ENCODE measurements around the gene TNFSF15.
"Not testable (repeated sequence)": the region's sequence is repeated elsewhere in the genome, so short reads cannot be mapped to it uniquely, and the experiment has no call there.

TNFSF15 gene

GRCh38 chr9:114742947-114743346, 62.9 kb downstream of the TNFSF15 start:
- no peak overlapping the region for H3K27ac ChIP-seq (ENCODE audit: low read length)
- H3K27me3 ChIP-seq (ENCODE audit: low read depth, low read length), result peaks cover 25% of the 10 kb centered on the region
- peaks cover 18% of the 10 kb centered on the region for H3K4me1 ChIP-seq (ENCODE audit: low read length)
- H3K36me3 ChIP-seq (replicated peaks; ENCODE audit: low read depth, low read length), result no peaks in the 10 kb centered on the region
- no peak overlapping the region for H3K4me2 ChIP-seq (ENCODE audit: low read length)
- H3K4me3 ChIP-seq (ENCODE audit: low read length), result no peak overlapping the region
- no peaks in the 10 kb centered on the region for H3K79me2 ChIP-seq (ENCODE audit: low read length)
- H3K9ac ChIP-seq (ENCODE audit: low read length), result no peak overlapping the region
- H3K9me3 ChIP-seq (ENCODE audit: insufficient read depth, low read length), result no peaks in the 10 kb centered on the region
- no peaks in the 10 kb centered on the region for H4K20me1 ChIP-seq (ENCODE audit: insufficient read depth, low read length)
- no peak overlapping the region for H2AFZ ChIP-seq (ENCODE audit: low read depth, low read length)
- TF ChIP-seq CTCF (IDR thresholded peaks at IDR 0.05; ENCODE audit: low read depth, low read length) (no peak), EZH2phosphoT487 (IDR thresholded peaks at IDR 0.05; ENCODE audit: low read depth) (no peak)

GRCh38 chr9:114741521-114741920, 64.3 kb downstream of the TNFSF15 start:
- Histone ChIP-seq H3K27me3 (ENCODE audit: low read depth, low read length) (peaks cover 36% of the 10 kb centered on the region), H3K4me1 (ENCODE audit: low read length) (peaks cover 18% of the 10 kb centered on the region)
- H3K4me2 ChIP-seq (ENCODE audit: low read length); H4K20me1 ChIP-seq (ENCODE audit: insufficient read depth, low read length); H3K36me3 ChIP-seq (replicated peaks; ENCODE audit: low read depth, low read length); H2AFZ ChIP-seq (ENCODE audit: low read depth, low read length); H3K9me3 ChIP-seq (ENCODE audit: insufficient read depth, low read length); H3K27ac ChIP-seq (ENCODE audit: low read length); H3K9ac ChIP-seq (ENCODE audit: low read length); H3K4me3 ChIP-seq (ENCODE audit: low read length); H3K79me2 ChIP-seq (ENCODE audit: low read length): not testable (repeated sequence)
- peak; percentile 36 for TF ChIP-seq CTCF (IDR thresholded peaks at IDR 0.05; ENCODE audit: low read depth, low read length)

GRCh38 chr9:114738581-114739316, 67.1 kb downstream of the TNFSF15 start:
- H3K27ac ChIP-seq (ENCODE audit: low read length), result no peak overlapping the region
- TF ChIP-seq EZH2phosphoT487 (IDR thresholded peaks at IDR 0.05; ENCODE audit: low read depth) (no peak), CTCF (IDR thresholded peaks at IDR 0.05; ENCODE audit: low read depth, low read length) (peak; percentile 94)

GRCh38 chr9:114737847-114738246, 68.0 kb downstream of the TNFSF15 start:
- Histone ChIP-seq H4K20me1 (ENCODE audit: insufficient read depth, low read length) (no peaks in the 10 kb centered on the region), H3K27ac (ENCODE audit: low read length) (no peak overlapping the region), H2AFZ (ENCODE audit: low read depth, low read length) (no peak overlapping the region), H3K36me3 (replicated peaks; ENCODE audit: low read depth, low read length) (no peaks in the 10 kb centered on the region), H3K9me3 (ENCODE audit: insufficient read depth, low read length) (no peaks in the 10 kb centered on the region), H3K4me1 (ENCODE audit: low read length) (peaks cover 9% of the 10 kb centered on the region), H3K4me3 (ENCODE audit: low read length) (no peak overlapping the region), H3K4me2 (ENCODE audit: low read length) (no peak overlapping the region), H3K79me2 (ENCODE audit: low read length) (no peaks in the 10 kb centered on the region), H3K27me3 (ENCODE audit: low read depth, low read length) (peaks cover 54% of the 10 kb centered on the region), H3K9ac (ENCODE audit: low read length) (no peak overlapping the region)
- TF ChIP-seq CTCF (IDR thresholded peaks at IDR 0.05; ENCODE audit: low read depth, low read length) (no peak), EZH2phosphoT487 (IDR thresholded peaks at IDR 0.05; ENCODE audit: low read depth) (no peak)

More at GRCh38 chr9:114738581-114739316, 67.1 kb downstream of the TNFSF15 start:
- peaks cover 9% of the 10 kb centered on the region for H3K4me1 ChIP-seq (ENCODE audit: low read length)
- peaks cover 53% of the 10 kb centered on the region for H3K27me3 ChIP-seq (ENCODE audit: low read depth, low read length)
- H3K4me2 ChIP-seq (ENCODE audit: low read length), result peak overlapping the region; percentile 23
- no peak overlapping the region for H2AFZ ChIP-seq (ENCODE audit: low read depth, low read length)
- H3K4me3 ChIP-seq (ENCODE audit: low read length), result no peak overlapping the region
- no peaks in the 10 kb centered on the region for H3K36me3 ChIP-seq (replicated peaks; ENCODE audit: low read depth, low read length)
- H3K79me2 ChIP-seq (ENCODE audit: low read length), result no peaks in the 10 kb centered on the region
- H3K9ac ChIP-seq (ENCODE audit: low read length), result no peak overlapping the region
- H4K20me1 ChIP-seq (ENCODE audit: insufficient read depth, low read length), result no peaks in the 10 kb centered on the region
- no peaks in the 10 kb centered on the region for H3K9me3 ChIP-seq (ENCODE audit: insufficient read depth, low read length)
